Chondrocyte (in vitro differentiated cells): ENCODE measurements around the gene RNF222. TPM values are rescaled to one million over a fixed set of nuclear protein-coding genes. Genes with fewer than 3 reads are reported as not detected.

Source experiments
- DNase-seq: peaks from one replicate; pipeline ENCODE4 v3.0.0; 2021; ENCODE audit warnings: mixed read lengths, low spot score
- H3K27ac Mint-ChIP-seq: one replicate; pipeline ENCODE4 v1.8.0; 2021; ENCODE audit warnings: mild to moderate bottlenecking, moderate library complexity, mixed read lengths; ENCODE audit not compliant: unreplicated experiment
- H3K27me3 Mint-ChIP-seq: 2 replicates; pipeline ENCODE4 v1.8.0; 2021; ENCODE audit warnings: low read depth, mixed read lengths
- H3K36me3 Mint-ChIP-seq: 2 replicates; pipeline ENCODE4 v1.8.0; 2021; ENCODE audit warnings: low read depth, mixed read lengths
- H3K4me1 Mint-ChIP-seq: 2 replicates; pipeline ENCODE4 v1.8.0; 2021; ENCODE audit warnings: low read depth, mild to moderate bottlenecking, mixed read lengths
- H3K4me3 Mint-ChIP-seq: one replicate; pipeline ENCODE4 v1.8.0; 2021; ENCODE audit warnings: mild to moderate bottlenecking, moderate library complexity, mixed read lengths; ENCODE audit not compliant: unreplicated experiment
- H3K9me3 Mint-ChIP-seq: 2 replicates; pipeline ENCODE4 v1.8.0; 2021; ENCODE audit warnings: low read depth, mixed read lengths
- CTCF ChIP-seq: fragments of 200-600 bp; sonication (generic); IDR thresholded peaks from 2 replicates; pipeline ENCODE4 v1.5.0; 2021; ENCODE audit warnings: antibody characterized with exemption, mild to moderate bottlenecking, moderate library complexity
- total RNA-seq: library from RNA; stranded (reverse); gene quantifications from 3 replicates; pipeline ENCODE4 v1.2.1, GENCODE V29; 2021

Gene RNF222
- total RNA-seq, 1 donor from 2014 or later, result not detected

GRCh38 chr17:8413328-8413727 is 15.7 kb upstream of the RNF222 start:
- no peak for DNase-seq
- TF ChIP-seq CTCF, result no peak
- Mint-ChIP-seq H3K4me3 (no peak overlapping the region), H3K36me3 (peaks cover 6% of the 10 kb centered on the region), H3K27me3 (peaks cover 35% of the 10 kb centered on the region), H3K9me3 (peaks cover 3% of the 10 kb centered on the region), H3K4me1 (peaks cover 5% of the 10 kb centered on the region), H3K27ac (no peak overlapping the region)

GRCh38 chr17:8412089-8412488 is 14.5 kb upstream of the RNF222 start:
- TF ChIP-seq CTCF, result no peak
- peaks cover 3% of the 10 kb centered on the region for H3K9me3 Mint-ChIP-seq
- H3K27me3 Mint-ChIP-seq, result peaks cover 24% of the 10 kb centered on the region
- H3K4me1 Mint-ChIP-seq, result peaks cover 5% of the 10 kb centered on the region
- H3K27ac Mint-ChIP-seq, result no peak overlapping the region
- H3K36me3 Mint-ChIP-seq, result peaks cover 3% of the 10 kb centered on the region
- H3K4me3 Mint-ChIP-seq, result no peak overlapping the region
- DNase-seq, result no peak

- TF ChIP-seq CTCF, result no peak
- no peak overlapping the region for H3K4me3 Mint-ChIP-seq
- H3K4me1 Mint-ChIP-seq, result peaks cover 5% of the 10 kb centered on the region
- no peaks in the 10 kb centered on the region for H3K36me3 Mint-ChIP-seq
- no peak overlapping the region for H3K27ac Mint-ChIP-seq
- no peaks in the 10 kb centered on the region for H3K9me3 Mint-ChIP-seq
- no peak for DNase-seq
- peaks cover 12% of the 10 kb centered on the region for H3K27me3 Mint-ChIP-seq
Observed at GRCh38 chr17:8410883-8411238, 13.2 kb upstream of the RNF222 start.

GRCh38 chr17:8409966-8410882 is 12.6 kb upstream of the RNF222 start:
- no peak overlapping the region for H3K27ac Mint-ChIP-seq
- peaks cover 12% of the 10 kb centered on the region for H3K27me3 Mint-ChIP-seq

GRCh38 chr17:8408371-8408770 is 10.7 kb upstream of the RNF222 start:
- H3K9me3 Mint-ChIP-seq, result no peaks in the 10 kb centered on the region
- H3K36me3 Mint-ChIP-seq, result no peaks in the 10 kb centered on the region
- no peak overlapping the region for H3K4me3 Mint-ChIP-seq
- no peak overlapping the region for H3K27ac Mint-ChIP-seq
- DNase-seq, result no peak
- peaks cover 5% of the 10 kb centered on the region for H3K27me3 Mint-ChIP-seq
- no peak for TF ChIP-seq CTCF
- peaks cover 5% of the 10 kb centered on the region for H3K4me1 Mint-ChIP-seq

More at GRCh38 chr17:8409966-8410882, 12.6 kb upstream of the RNF222 start:
- Mint-ChIP-seq H3K9me3 (no peaks in the 10 kb centered on the region), H3K4me1 (peaks cover 5% of the 10 kb centered on the region), H3K4me3 (no peak overlapping the region), H3K36me3 (no peaks in the 10 kb centered on the region)
- peak; percentile 90 for TF ChIP-seq CTCF
- no peak for DNase-seq
